GM19452 (cell line): ENCODE results near the gene CSHL1.
A peak's percentile ranks its signal among the peaks of the same experiment; 100 is the strongest.
"Not testable (repeated sequence)": the region's sequence is repeated elsewhere in the genome, so short reads cannot be mapped to it uniquely, and the experiment has no call there.

Experiments
- ATAC-seq: cut with Tn5 transposase; IDR thresholded peaks from one replicate; pipeline ENCODE4 v1.9.1; 2021; ENCODE audit not compliant: unreplicated experiment

CSHL1 gene

GRCh38 chr17:63941162-63941561 is 30.1 kb upstream of the CSHL1 start:
- no peak for ATAC-seq

GRCh38 chr17:63940584-63940983 is 29.5 kb upstream of the CSHL1 start:
- no peak for ATAC-seq

GRCh38 chr17:63939884-63940283 is 28.8 kb upstream of the CSHL1 start:
- no peak for ATAC-seq

GRCh38 chr17:63939401-63939800 is 28.3 kb upstream of the CSHL1 start:
- no peak for ATAC-seq

- no peak for ATAC-seq
Observed at GRCh38 chr17:63937920-63938319, 26.9 kb upstream of the CSHL1 start.

GRCh38 chr17:63937319-63937718 is 26.3 kb upstream of the CSHL1 start:
- ATAC-seq = no peak

GRCh38 chr17:63934183-63935112 is 23.4 kb upstream of the CSHL1 start:
- ATAC-seq = no peak

- ATAC-seq = no peak
Observed at GRCh38 chr17:63933598-63933997, 22.5 kb upstream of the CSHL1 start.

- no peak for ATAC-seq
Observed at GRCh38 chr17:63932721-63933120, 21.7 kb upstream of the CSHL1 start.

GRCh38 chr17:63931981-63932561 is 21.0 kb upstream of the CSHL1 start, which contains the start of gene CD79B:
TSS of gene CD79B (minus strand) at chr17:63932331. CDS start at chr17:63932261, 70 bp downstream.
- peak; percentile 83 for ATAC-seq

GRCh38 chr17:63930951-63931575 is 20.0 kb upstream of the CSHL1 start:
- peak; percentile 43 for ATAC-seq

- no peak for ATAC-seq
Observed at GRCh38 chr17:63929860-63930766, 19.1 kb upstream of the CSHL1 start.

- no peak for ATAC-seq
Observed at GRCh38 chr17:63928966-63929695, 18.1 kb upstream of the CSHL1 start.

- no peak for ATAC-seq
Observed at GRCh38 chr17:63928172-63928666, 17.2 kb upstream of the CSHL1 start.

- ATAC-seq = no peak
Observed at GRCh38 chr17:63927464-63928171, 16.6 kb upstream of the CSHL1 start.

- no peak for ATAC-seq
Observed at GRCh38 chr17:63926164-63926563, 15.1 kb upstream of the CSHL1 start.

- ATAC-seq = no peak
Observed at GRCh38 chr17:63925615-63926014, 14.6 kb upstream of the CSHL1 start.

- not testable (repeated sequence) for ATAC-seq
Observed at GRCh38 chr17:63922402-63922801, 11.3 kb upstream of the CSHL1 start.

GRCh38 chr17:63920779-63921178 is 9.7 kb upstream of the CSHL1 start:
- ATAC-seq = not testable (repeated sequence)
